Prostate gland (tissue), 2 donors: Measurements from ENCODE around the gene IFI6.

ENCODE experiments used
- POLR2AphosphoS5 ChIP-seq: sonication (generic); formaldehyde crosslinking; IDR thresholded peaks from one replicate; pipeline ENCODE4 v1.6.1; 2017; ENCODE audit warnings: antibody characterized with exemption
- TF ChIP-seq, protein P1 (sequence below), 4 experiments: fragments of 200-600 bp in 2 of 4; fragments of 450-650 bp in 2 of 4; sonication (generic) in 2 of 4; IDR thresholded peaks; 1 replicate in 3 of 4; 2 replicates in 1 of 4; pipeline ENCODE4 v1.5.1; 2016 to 2019; ENCODE audit warnings: antibody characterized with exemption in 4 of 4, mild to moderate bottlenecking in 2 of 4, moderate library complexity in 2 of 4

DNA sequence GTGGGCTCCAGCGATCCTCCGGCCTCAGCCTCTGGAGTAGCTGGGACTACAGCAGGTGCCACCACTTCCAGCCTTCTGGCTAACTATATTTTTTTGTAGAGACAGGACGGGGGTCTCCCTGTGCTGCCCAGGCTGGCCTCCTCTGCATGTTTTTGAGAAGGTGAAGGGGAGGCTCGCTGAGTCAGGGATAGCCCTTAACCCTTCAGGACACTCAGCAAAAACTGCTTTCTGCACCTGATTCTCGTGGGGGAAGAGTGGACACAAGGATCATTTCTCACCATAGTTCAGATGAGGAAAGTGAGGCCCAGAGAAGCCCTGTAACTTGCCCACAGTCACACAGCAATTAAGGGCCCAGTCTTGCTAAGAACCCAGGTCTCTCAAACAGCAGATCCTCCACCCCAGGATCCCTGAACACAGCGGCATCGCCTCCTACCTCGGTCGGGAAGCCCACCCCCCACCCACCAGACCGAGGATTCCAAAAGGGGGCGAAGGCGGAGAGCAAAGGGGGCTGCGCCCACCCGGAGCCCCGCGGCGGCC is 38.3 kb downstream of the IFI6 start:
- TF ChIP-seq, protein P1, sequence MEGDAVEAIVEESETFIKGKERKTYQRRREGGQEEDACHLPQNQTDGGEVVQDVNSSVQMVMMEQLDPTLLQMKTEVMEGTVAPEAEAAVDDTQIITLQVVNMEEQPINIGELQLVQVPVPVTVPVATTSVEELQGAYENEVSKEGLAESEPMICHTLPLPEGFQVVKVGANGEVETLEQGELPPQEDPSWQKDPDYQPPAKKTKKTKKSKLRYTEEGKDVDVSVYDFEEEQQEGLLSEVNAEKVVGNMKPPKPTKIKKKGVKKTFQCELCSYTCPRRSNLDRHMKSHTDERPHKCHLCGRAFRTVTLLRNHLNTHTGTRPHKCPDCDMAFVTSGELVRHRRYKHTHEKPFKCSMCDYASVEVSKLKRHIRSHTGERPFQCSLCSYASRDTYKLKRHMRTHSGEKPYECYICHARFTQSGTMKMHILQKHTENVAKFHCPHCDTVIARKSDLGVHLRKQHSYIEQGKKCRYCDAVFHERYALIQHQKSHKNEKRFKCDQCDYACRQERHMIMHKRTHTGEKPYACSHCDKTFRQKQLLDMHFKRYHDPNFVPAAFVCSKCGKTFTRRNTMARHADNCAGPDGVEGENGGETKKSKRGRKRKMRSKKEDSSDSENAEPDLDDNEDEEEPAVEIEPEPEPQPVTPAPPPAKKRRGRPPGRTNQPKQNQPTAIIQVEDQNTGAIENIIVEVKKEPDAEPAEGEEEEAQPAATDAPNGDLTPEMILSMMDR (IDR thresholded peaks at IDR 0.05), result no peak
- no peak for TF ChIP-seq POLR2AphosphoS5
